DMS153 (cell line): ENCODE results near the gene GLG1.

Source experiments
- DNase-seq: peaks from one replicate; lab custom pipeline; 2025; lab: John Stamatoyannopoulos, UW

The GLG1 gene

DNA sequence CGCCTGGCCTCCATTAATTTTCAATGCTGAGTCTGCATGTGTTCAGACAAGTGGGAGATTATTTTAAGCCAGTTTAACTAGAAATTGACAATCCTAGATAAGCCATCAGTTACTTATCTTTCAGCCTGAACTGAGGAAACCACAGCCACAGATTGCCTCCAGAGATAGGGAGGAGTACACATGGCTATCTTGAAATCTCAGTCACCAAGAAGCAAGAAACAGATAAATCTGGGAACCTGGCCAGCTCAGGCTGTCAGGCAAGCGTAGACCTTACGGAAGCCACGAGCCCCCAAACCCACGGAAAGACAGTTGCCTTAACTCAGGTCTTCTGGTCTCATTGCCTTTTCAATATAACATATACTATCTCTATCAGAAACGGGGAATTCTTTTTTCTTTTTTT lies 2.0 kb upstream of the GLG1 start:
- DNase-seq: no peak

DNA sequence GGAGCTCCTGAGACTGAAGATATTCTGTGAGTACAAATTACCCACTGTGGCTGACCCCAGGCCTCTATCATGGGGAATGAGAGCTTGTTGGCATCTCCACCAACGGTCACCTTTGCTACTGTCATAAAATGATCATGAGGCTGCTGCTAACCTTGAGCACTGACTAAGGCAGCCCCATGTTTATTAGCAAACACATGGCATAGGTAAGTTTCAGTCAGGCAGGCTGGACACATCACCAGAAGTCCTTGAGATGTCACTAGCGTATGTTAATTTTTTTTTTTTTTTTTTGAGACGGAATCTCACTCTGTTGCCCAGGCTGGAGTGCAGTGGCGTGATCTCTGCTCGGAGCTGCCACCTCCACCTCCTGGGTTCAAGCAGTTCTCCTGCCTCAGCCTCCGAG lies 1.5 kb upstream of the GLG1 start:
- DNase-seq: no peak

DNA sequence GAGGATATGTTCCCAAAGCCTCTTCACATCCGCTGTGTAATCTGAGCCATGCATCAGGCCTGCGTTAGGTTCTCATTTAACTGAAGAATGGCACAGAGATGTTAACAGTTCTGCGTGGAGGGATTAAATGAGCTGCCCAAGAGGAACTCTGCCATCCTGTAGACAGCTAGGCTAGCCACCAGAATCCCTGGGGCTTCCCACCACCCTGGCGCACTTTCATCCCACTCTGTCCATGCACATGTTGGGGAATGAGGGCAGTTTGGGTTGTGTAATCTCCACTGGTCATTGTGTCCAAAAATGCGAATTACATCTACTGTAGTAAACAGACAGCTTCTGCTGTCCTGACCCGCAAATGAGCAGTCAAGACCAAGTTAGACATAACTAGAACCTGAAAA lies 1.0 kb upstream of the GLG1 start:
- DNase-seq: peak; percentile 6

DNA sequence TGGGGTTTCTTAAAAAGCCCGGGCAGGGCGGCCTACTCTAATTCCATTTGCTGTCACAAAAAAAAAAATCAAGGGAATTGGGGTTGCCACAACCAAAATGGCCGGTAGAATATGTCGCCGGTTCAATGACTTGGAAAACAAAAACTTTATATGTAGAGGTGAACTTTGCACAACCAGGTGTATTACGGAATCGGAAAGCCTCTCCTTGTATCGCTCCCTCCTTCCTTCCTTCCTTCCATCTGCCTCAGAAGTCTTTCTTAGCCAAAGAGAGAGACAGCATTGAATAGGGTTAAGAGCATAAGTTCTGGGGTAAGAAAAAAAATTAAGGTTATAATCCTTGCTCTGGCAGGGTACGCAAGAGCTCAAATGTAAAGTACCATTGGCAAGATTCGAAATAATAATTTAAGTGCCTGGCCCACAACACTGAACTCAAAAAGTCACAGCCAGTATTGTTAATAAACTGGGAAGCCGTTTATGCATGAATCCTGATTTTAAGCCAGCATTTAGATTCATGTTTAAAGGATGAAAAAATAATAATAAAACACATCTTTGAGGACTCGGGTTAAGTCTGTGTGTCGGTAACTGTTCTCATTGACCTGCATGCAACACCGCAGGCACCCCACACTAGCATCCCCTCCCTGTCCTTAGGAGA lies 522 bp upstream of the GLG1 start:
- DNase-seq: peak; percentile 58

DNA sequence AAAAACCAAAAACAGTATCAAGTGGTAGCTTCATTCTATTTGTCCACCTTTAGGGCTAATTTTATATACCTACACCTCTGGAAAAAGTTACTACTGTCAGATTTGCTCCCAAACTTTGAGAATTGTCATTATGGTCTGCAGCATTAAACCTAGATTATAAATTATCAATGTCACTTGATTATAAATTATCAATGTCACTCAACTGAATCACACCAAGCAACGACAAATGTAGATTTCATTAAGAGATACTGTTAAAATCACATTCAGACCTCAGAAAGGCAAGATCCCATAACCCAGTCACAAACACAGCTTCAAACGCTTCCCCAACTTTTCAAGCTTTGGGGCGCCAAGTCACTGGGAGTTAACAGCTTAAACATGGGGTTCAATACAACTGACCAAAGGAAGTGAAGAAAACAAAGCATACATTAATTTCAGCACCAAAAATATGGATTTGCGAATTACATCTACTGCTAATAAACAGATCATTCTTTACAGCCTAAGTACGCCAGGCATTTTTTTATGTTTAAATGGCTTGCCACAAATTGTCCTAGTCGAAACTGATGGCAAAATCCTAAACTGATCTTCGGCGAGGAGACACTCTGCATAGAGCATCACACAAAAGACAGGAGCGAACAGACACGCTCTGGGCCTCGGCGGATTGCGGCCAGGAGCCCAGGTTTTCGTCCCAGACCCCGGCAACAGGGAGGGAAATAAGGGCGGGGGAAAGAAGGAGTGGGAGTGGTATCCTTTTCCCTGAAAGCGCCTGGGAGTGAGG lies 981 bp downstream of the GLG1 start:
- no peak for DNase-seq

DNA sequence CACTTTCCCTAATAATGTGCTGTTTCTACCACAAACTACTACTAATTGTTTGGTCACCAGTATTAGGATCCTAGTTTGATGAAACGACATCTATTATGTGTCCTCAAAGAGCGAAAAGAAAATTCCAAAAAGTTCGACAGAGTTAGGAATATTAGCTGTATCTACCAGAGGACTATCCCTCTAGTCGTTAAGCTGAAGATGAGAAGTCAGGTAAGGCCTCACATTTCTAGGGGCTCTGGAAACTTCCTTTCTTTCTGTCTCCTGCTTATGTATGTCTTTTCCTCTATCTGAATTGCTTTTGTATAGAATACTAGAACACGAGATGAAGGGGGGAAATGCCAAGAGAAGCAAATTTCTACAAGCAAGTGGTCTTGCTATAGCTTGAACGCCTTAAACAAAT lies 1.6 kb downstream of the GLG1 start:
- DNase-seq: no peak

DNA sequence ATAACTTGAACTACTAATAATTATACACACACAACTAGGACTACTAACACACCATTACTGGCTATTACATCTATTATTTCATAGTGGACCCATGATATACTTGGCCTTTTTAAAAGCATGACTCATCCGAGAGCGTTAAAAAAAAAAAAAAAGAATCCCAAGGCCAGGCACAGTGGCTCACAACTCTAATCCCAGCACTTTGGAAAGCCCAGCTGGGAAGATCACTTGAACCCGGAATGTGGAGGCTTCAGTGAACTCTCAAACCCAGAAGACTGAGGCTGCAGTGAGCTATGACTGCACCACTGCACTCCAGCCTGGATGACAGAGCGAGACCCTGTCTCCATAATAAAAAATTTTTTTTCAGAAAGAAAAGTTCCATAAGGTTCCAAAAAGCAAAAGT lies 3.1 kb downstream of the GLG1 start:
- DNase-seq: no peak

DNA sequence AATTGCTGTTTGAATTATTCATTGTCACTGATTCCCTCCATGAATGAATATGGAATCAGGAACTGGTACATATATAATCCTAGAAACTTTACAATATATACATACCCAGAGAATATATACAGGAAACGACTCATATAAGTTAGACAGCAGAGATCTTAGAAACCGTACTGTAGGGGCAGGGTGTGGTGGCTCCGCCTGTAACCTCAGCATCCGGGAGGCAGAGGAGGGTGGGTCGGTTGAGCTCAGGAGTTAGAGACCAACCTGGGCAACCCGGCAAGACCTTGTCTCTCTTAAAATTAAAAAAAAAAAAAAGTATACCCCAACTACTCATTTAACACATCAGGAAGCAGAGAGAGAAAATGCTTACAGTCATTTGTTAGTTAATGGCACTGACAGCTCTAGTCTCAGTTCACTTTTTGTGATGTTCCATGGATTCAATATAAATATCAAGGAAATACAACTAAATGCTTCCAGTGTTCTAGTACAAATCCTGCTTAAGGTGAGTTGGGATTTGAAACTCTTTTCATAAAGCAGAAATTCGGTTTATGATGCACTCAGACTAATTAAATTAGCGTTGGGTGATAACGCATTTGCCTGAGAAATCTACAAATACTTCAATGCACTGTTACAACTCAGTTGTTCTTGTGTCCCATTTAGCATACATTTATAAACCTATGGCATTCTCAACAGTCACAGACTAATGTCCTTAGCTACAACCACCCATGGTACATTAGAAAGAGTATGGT lies 5.6 kb downstream of the GLG1 start:
- no peak for DNase-seq

DNA sequence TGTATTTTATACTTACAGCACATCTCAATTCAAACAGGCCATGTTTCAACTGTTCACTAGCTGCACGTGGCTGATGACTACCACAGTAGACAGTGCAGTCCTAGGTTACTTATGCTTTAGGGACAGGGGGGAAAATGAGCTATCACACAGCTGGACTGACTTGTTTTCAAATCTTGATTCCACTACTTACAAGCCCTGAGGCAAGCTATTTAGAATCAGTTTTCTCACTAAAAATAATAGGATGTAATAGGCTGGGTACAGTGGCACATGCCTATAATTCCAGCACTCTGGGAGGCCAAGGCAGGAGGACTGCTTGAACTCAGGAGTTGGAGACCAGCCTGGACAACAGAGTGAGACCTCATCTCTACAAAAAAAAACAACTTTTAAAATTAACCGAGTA lies 10.3 kb downstream of the GLG1 start:
- DNase-seq: no peak

DNA sequence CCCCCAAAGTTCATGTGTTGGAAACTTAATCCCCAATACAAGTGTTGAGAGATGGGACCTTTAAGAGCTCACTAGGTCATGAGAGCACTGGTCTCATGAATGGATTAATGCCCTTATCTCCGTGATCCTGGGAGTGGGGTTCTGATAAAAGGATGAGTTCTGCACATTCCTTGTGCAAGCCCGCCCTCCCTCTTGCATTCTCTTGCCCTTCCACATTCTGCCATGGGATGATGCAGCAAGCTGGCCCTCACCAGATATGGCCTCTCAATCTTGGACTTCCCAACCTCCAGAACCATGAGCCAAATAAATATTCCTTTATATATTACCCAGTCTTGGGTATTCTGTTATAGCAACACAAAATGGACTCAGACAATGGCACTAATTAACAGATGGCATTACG lies 14.1 kb downstream of the GLG1 start:
- no peak for DNase-seq

DNA sequence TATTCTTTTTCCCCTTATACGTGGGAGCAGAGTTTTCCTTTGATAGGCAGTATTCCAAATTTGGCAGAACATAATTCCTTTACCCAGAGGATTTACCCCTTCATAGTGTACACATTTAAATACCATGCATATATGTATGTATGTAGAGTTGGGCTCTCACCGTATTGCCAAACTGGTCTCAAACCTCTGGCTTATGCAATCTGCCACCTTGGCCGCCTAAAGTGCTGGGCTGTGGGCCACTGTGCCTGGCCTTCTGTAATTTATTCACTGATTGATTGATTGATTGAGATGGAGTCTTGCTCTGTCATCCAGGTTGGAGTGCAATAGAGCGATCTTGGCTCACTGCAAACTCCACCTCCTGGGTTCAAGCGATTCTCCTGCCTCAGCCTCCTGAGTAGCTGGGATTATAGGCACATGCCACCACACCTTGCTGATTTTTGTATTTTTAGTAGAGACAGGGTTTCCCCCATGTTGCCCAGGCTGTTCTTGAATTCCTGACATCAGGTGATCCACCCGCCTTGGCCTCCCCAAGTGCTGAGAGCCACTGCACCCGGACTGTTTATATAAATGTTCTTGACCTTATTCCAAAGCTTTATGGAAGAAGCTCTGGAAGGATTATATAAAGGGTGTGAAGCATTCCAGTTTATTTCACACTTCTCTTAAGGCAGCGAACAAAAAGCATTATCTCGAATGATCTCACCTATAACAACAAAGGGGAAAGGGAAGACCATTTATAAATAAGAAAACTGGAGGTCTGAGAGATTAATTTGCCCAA lies 14.9 kb downstream of the GLG1 start:
- no peak for DNase-seq

DNA sequence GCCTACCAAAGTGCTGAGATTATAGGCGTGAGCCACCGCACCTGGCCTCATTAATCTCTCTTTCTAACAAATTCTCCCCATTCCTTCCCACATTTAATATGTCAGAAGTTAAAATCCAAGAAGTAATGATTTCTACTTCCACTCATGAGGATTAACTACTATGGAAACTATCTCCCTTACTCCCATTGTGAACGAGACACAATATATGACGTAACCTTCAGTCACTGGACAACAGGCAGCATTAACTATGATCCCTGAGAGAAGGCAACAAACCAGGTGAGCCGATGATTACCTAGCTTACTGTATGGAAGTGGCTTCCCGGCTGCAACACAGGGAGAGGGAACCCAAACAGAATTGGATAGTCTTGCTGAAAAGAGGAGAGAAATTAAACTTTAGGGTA lies 20.0 kb downstream of the GLG1 start:
- no peak for DNase-seq

DNA sequence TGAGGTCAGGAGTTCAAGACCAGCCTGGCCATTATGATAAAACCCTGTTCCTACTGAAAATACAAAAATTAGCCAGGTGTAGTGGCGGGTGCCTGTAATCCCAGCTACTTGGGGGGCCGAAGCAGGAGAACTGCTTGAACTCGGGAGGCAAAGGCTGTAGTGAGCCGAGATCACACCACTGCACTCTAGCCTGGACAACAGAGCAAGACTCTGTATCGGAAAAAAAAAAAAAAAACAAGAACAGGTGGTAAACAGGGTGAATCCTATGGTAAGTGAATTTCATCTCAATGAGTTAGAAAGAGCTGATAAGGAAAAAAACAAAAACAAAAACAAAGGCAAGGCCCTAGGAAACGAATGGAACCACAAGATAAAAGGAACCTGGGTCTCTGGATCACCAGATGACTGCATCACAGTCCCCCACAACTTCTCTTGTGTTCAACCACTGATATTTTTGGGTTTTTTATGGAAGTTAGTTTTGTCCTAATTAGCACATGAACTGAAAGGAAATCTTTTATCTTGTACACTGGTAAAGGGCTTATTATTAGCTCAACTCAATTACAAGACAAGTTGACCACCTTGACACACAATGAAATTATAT lies 21.0 kb downstream of the GLG1 start:
- DNase-seq: no peak

DNA sequence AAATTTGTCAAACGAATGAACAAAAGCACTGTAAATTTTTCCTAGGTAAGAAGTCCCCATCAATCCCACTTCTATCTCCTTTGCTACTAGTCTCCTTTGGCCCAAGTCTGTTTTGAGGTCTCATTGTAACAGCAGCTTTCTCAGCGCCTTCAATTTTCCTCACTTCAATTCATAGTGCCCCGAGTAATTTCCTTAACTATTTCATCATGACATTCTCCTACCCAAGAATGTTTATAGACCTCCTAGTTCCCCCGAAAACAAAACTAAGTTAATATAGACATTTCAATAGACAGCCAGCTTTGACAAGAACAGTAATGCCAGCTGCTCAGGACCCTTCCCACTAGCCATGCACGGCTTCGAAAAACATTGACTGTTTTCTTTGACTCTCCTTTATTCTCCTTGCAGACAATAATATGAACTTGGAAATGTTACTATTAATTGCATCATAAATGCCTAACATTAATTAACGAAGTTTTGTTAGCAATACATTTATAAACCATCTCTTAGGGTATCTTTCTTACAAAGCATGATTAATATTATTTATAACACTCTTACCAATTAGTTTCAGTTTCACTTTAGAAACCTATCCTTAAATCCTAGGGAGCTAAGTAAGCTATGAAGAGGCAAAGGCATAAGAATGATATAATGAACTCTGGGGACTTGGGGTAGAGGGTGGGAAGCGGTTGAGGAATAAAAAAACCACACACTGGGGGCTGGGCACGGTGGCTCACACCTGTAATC lies 22.8 kb downstream of the GLG1 start:
- DNase-seq: no peak

DNA sequence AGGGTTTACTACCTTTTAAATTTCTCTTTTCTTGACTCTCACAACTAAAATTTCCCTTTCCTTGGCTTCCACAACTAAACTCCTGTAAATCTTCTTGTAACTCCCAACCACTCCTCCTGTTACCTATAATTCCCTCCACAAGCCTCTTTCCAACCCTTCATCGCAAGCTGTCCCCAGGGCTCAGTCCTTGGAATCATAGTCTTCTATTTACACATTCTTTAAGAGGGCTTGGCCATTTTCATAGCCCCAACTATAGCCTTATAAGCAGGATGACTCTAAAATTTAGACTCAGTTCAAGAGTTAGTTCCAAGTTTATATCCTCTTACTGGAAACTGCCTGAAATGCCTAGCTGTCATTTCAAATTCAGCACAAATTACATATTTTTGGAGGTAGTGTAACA lies 23.9 kb downstream of the GLG1 start:
- DNase-seq: no peak

DNA sequence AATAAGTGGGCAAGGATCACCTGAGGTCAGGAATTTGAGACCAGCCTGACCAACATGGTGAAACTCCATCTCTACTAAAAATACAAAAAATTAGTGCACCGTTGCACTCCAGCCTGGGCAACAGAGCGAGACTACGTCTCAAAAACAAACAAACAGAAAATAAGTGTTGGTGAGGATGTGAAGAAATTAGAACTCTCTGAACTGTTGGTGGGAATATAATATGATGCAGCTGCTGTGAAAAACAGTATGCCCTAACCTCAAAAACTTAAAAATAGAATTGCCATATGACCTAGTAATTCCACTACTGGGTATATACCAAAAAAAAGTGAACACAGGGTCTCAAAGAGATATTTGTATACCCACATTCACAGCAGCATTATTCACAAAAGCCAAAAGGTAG lies 26.1 kb downstream of the GLG1 start:
- DNase-seq: no peak

DNA sequence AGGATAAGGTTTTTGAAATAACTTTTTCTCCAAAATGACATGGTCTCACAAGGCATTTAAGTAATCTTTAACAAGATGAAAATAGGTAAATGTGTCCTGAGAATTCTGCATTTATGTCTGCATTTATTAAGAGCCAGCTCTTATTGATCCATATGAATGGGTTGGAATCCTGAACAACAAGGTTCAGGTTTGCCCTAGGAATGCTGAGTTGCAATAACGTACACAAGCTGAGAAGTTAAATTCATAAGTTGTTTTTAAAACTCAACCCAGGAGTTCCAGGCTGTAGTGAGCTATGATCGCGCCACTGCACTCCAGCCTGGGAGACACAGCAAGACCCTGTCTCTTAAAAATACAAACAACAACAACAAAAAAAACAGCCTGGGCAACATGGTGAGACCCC lies 28.1 kb downstream of the GLG1 start:
- no peak for DNase-seq

DNA sequence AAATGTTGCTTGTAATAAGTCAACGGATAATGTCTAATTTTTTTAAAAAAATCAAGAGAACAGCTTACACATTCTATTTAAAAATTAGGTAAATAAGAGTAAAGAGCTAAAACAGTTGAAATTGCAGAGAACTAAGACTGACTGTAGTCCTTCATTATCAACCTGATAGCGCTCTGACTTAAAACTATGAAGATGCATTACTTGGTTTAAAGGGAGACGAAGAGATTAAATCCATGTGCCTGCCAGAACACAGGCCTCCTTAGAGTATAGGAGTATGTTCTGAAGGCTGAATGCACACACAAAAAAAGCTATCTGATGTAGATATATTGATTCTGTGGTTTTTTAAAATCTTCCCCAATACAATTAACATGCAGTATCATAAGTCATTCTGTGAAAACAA lies 28.5 kb downstream of the GLG1 start:
- no peak for DNase-seq

DNA sequence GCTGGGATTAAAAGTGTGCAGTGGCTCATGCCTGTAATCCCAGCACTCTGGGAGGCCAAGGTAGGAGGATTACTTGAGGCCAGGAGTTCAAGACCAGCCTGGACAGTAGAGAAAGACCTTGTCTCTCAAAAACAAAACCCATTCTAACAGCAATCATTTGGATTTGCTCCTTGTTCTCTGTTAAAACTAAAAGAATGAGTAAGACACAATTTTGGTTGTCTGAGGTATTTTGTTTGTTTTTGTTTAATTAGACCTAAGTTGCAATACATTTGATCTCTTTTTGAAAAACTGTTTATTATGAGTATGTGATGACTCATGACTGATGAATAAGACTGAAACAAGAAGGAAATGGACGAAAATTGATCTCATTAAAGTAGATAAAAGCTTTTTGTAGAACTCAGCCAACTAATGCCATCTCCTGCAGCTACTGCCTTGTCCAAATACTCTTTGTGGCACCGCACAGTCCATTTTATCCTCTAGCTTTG lies 29.0 kb downstream of the GLG1 start:
- no peak for DNase-seq

DNA sequence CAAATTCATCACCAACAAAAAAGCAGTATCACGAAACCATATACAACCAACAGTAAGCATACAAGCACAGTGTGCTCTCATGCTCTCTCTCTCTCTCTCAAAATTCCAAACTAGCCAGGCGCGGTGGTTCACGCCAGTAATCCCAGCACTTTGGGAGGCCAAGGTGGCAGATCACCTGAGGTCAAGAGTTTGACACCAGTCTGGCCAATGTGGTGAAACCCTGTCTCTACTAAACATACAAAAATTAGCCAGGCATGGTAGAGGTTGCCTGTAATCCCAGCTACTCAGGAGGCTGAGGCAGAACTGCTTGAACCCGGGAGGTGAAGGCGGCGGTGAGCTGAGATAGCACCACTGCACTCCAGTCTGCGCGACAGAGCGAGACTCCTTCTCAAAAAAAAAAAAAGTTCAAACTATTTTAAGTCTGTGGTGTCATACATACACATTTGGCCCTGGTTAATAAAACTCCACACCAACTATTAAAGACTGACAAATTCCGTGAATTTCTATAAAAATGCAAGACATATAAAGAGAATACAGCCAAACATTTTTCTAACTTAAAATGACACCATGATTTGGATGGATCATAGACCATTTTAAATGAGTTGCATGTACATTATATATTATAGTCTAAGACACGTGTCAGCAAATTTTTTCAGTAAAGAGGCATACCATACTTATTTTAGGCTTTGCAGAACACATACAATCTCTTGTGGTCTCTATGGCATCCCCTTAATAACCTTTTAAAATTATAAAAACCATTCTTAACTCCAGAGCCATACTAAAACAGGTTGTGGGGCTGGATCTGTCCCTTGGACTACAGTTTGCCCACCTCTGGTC lies 30.9 kb downstream of the GLG1 start:
- no peak for DNase-seq
